ENCODE measurements around the gene NTSR1.

NTSR1 gene

GRCh38 chr20:62723351-62723750 is 14.7 kb downstream of the NTSR1 start:
- no peak for DNase-seq (ENCODE audit: low spot score)
- TF ChIP-seq, protein P1, sequence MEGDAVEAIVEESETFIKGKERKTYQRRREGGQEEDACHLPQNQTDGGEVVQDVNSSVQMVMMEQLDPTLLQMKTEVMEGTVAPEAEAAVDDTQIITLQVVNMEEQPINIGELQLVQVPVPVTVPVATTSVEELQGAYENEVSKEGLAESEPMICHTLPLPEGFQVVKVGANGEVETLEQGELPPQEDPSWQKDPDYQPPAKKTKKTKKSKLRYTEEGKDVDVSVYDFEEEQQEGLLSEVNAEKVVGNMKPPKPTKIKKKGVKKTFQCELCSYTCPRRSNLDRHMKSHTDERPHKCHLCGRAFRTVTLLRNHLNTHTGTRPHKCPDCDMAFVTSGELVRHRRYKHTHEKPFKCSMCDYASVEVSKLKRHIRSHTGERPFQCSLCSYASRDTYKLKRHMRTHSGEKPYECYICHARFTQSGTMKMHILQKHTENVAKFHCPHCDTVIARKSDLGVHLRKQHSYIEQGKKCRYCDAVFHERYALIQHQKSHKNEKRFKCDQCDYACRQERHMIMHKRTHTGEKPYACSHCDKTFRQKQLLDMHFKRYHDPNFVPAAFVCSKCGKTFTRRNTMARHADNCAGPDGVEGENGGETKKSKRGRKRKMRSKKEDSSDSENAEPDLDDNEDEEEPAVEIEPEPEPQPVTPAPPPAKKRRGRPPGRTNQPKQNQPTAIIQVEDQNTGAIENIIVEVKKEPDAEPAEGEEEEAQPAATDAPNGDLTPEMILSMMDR (IDR thresholded peaks at IDR 0.05; ENCODE audit: extremely low read depth, missing control alignments) = no peak

DNA sequence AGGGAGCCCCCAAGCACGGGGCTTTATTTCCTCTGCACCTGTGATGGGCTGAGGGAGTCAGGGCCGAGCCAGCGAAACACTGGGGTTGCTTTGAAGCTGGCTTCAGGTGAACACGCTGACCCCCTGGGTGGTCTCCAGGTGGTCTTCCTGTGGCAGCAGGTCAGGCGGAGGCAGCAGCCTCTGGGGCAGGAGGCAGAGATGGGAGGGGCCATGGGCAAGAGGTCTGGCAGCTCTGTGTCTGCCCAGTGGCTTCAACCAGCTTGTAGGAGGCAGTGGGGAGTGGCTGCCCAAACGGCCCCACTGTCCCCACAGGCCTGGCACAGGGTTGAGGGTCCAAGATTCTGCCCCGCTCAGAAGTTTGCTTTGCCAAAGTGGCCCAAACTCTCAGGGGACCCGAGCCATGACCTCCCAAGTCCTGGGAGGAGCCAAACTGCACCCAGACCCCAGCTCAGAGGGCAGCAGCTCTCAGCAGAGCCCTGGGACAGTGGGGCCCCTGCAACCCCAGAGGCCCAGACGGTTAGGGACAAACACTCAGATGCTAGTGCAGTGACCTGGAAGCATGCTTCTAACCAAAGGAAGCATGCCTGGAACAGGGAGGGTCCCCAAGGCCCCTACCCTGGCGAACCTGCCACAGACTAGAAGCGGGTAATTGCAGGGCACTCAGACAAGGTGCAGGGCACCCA is 15.3 kb downstream of the NTSR1 start:
- TF ChIP-seq, protein P1 (IDR thresholded peaks at IDR 0.05; ENCODE audit: extremely low read depth, missing control alignments) = no peak
- no peak for DNase-seq (ENCODE audit: low spot score)

DNA sequence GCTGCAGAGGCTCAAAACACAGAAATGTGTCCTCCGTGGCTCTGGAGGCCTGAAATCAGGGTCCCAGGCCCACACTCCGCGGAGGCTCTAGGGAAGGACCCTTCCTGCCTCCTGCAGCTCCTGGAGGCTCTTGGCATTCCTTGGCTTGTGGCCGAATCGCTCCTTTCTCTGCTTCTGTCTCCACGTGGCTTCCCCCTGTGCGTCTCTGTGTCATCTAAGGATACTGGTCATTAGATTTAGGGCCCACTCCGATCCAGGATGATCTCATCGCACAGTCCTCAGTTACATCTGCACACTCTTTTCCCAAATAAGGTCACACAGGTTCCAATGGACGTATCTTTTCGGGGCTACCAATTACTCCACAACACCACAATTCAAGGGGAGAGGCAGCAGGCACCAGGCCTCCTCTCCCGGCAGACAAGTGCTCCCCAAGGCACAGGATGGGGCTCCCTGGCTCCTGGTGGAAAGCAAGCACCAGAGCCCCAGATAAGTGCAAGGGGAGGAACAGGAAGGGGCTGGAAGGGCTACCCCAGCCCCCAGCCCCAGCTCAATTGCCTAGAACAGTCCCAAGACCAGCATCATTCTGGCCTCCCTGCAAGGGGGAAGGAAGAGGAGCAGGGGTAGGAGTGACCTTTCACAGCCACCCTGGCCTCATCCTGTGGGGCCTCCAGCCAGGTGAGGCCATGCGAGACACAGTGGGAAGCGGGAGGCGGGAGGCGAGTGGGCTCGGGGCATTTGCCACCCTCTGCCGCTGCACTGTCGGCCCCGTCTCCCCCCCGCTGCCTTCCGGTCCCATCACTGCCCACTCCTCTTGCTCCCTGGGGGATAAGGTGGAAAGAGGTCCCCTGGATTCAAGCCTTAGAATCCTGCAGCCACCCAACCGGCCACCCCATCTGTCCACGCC is 16.3 kb downstream of the NTSR1 start:
- no peak for DNase-seq (ENCODE audit: low spot score)
- TF ChIP-seq, protein P1 (IDR thresholded peaks at IDR 0.05; ENCODE audit: extremely low read depth, missing control alignments) = no peak

DNA sequence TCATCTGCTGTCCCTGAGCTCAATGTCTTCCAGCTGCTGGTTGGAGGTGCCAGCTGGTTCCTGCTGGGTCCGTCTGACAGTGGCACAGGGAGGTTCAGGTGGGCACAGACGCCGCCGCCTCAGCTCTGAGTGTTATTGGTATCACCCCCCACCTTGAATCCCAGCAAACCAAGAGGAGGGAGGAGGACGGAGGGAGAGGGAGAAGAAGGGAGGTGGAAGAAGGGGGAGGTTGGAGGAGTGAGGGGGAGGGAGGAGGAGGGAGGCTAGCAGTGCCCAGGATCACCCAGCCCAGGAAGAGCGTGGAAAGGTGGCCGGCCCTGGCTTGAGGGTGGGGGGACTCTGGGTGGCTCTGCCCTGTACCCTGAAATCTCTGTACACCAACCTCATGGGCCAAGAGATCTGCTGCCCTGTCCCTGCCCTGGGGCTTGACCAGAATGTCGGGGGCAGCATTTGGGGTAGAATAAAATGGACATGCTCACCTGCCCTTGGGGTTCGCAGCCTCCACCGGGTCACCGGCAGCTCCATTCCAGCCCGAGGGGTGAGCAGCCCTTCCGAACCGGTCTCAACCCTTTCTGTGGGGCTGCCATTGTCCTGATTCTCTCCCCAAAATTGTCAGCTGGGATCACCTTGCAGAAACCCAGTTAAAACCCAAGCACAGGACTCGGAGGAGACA is 17.1 kb downstream of the NTSR1 start:
- TF ChIP-seq, protein P1 (IDR thresholded peaks at IDR 0.05; ENCODE audit: extremely low read depth, missing control alignments) = no peak
- DNase-seq (ENCODE audit: low spot score) = no peak

DNA sequence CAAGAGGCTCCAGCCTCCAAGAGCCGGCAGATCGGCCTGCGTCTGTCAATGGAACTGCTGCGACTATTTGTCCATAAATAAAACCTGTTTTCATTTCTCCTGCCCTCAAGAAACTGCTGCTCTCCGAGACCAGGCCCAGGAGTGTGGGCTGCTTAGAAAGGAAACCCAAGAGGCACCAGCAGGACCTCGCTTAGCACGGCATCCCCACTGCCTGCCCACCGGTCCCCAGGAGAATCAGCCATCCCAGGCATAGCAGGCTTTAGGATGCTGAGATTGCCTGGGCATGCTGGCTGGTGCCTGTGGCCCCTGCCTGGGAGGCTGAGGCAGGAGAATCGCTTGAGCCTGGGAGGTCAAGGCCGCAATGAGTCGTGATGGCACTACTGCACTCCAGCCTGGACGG is 17.6 kb downstream of the NTSR1 start:
- TF ChIP-seq, protein P1 (IDR thresholded peaks at IDR 0.05; ENCODE audit: extremely low read depth, missing control alignments) = no peak
- no peak for DNase-seq (ENCODE audit: low spot score)

GRCh38 chr20:62726716-62727583 is 18.3 kb downstream of the NTSR1 start:
- no peak for DNase-seq (ENCODE audit: low spot score)
- TF ChIP-seq, protein P1 (IDR thresholded peaks at IDR 0.05; ENCODE audit: extremely low read depth, missing control alignments) = no peak

Measured in GM20000 (cell line).